AG09319 (cell line): Measurements from ENCODE around the gene TTC21A.

Experiments
- DNase-seq: peaks from one replicate; pipeline ENCODE4 v3.0.0-alpha.2; 2010; ENCODE audit warnings: low read depth; ENCODE audit errors: extremely low read depth
- CTCF ChIP-seq: IDR thresholded peaks from 2 replicates; pipeline ENCODE4 v1.5.1; 2011; ENCODE audit warnings: low read depth, mild to moderate bottlenecking, inconsistent platforms, low read length, moderate library complexity

TTC21A gene

GRCh38 chr3:39104961-39105686, 2.4 kb upstream of the TTC21A start:
- no peak for TF ChIP-seq CTCF
- DNase-seq: no peak

GRCh38 chr3:39105687-39106063, 1.8 kb upstream of the TTC21A start:
- no peak for TF ChIP-seq CTCF
- no peak for DNase-seq

- TF ChIP-seq CTCF: no peak
- DNase-seq: no peak
These were observed 1.1 kb upstream of the TTC21A start for GRCh38 chr3:39106281-39106811.

- no peak for TF ChIP-seq CTCF
- DNase-seq: no peak
These were observed 561 bp upstream of the TTC21A start for GRCh38 chr3:39106851-39107387.

- TF ChIP-seq CTCF: no peak
- no peak for DNase-seq
These were observed 775 bp downstream of the TTC21A start for GRCh38 chr3:39108200-39108710.

GRCh38 chr3:39109086-39109485, 1.6 kb downstream of the TTC21A start:
- DNase-seq: no peak
- TF ChIP-seq CTCF: no peak

GRCh38 chr3:39110041-39110639, 2.7 kb downstream of the TTC21A start:
- no peak for TF ChIP-seq CTCF
- DNase-seq: no peak
